Ureter (tissue), 1 donor: Measurements from ENCODE around the gene SLC6A9. TPM values are rescaled to one million over a fixed set of nuclear protein-coding genes. Genes with fewer than 3 reads are reported as not detected.
A peak's percentile ranks its signal among the peaks of the same experiment; 100 is the strongest.

ENCODE experiments used
- DNase-seq: peaks from one replicate; pipeline ENCODE4 v3.0.0-alpha.2; 2020; ENCODE audit warnings: low spot score
- total RNA-seq: library from RNA; stranded (reverse); gene quantifications from one replicate; pipeline ENCODE4 v1.2.4, GENCODE V29; 2023
- donor health status: DM: yes; HTN: yes; CAD: no.

Gene SLC6A9
- total RNA-seq, 1 donor from 2014 or later: 38.3 TPM

GRCh38 chr1:44048532-44049215 is 17.4 kb upstream of the SLC6A9 start:
- DNase-seq: no peak

- no peak for DNase-seq
These were observed 15.9 kb upstream of the SLC6A9 start for GRCh38 chr1:44047131-44047530.

DNA sequence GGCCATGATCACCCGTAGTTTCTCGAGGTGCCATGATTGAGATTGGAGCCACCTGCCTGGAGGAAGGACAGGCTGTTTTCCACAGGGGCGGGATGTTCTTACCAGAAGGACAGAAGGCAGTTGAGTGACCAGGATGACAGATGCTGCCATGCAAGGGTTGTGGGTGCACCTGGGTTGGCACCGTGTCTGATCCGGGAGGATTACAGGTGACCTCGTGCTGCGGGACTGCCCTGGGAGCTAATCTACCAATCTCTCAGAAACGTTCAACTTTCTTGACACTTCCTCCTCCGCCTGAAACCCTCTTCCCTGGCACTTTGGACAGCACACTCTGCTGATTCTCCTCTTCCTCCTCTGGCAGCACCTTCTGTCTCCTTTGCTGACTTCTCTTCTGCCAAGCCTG is 13.8 kb upstream of the SLC6A9 start:
- no peak for DNase-seq

DNA sequence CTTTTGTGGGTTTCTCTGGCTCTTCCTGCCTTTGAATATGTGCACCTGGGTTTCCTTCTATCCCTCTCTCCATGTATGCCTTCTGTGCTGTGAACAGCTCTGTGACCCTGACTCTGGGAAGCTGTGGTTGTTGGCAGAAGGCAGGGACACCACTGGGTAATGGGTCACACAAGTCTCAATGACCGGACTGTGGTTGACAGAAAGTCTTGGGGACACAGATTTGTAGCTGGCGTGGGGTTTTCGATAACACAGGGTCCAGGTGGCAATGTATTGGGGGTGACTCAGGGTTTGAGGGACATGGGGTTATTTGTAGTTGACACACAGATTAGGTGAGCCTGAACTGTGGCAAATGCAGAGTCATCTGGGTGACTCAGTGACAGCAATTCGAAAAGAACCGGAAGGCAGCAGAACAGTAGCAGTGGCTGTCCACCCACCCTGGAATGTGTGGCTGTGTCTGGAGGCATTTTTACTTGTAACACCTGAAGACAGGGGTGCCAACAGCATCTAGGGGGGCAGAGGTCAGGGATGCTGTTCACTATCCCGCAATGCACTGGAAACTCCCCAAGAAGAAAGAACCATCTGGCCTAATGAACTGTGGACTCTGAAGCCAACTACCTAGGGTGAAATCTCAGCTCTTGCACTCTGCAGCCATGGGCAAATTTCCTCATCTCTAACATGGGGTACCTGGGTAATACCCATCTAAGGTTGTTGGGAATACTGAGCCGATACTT is 13.0 kb upstream of the SLC6A9 start:
- no peak for DNase-seq

DNA sequence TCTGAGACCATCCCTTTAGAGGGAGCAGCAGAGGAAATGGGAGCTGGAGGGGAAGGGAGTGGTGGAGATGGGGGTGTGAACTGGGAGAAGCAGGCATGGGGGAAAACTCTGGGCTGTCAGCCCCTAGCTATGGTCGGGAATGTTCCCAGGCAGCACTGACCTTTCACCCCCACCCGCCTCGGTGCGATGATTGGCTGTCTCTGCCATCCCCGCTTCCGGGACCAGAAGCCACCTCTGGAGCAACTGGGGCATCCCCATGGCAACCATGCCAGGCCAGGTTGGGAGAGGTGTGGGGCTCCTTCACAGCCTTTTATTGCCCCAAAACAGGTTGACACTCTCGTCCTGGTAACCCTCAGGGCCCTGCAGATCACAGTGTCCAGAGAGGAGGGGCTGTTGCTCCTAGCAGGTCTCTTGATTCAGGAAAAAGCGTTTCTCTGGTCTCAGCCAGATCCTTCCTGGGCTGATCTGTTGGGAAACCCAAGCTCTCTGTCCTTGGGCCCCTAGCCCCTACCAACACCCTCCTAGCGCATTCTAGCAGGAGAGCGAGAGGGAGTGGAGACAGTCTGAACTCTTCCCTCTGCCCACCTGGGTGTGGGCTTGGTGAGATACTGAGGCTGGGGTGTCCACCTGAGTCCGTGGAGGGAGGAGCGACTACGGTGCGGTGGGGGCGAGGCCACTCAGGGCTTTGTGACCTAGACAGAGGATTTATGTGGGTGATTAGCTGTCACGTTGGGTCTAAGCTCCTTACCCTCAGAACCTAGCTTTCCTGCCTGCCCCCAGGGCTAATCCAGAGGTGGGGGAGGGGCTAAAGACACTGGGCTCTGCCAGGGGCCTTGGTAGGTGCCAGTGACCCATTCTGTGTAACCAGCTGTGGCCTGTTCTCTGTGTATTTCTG is 12.2 kb upstream of the SLC6A9 start:
- DNase-seq: no peak

DNA sequence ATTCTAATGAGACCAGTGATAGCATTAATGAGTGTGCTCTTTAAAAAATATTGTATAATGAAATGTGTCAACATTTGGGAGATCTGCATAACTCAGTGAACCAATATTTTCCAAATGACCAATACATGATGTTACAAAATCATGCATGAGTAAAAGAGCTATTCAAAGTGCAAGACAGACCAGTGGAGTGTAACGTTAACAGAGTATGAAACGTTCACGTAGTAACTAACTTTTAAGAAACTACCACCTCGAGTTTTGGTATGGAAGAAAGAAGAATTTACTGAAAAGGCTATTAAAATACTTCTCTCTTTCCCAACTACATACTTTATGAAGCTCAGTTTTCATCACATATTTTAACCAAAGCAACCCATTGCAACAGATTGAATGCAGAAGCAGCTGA is 9.6 kb upstream of the SLC6A9 start:
- DNase-seq: no peak

DNA sequence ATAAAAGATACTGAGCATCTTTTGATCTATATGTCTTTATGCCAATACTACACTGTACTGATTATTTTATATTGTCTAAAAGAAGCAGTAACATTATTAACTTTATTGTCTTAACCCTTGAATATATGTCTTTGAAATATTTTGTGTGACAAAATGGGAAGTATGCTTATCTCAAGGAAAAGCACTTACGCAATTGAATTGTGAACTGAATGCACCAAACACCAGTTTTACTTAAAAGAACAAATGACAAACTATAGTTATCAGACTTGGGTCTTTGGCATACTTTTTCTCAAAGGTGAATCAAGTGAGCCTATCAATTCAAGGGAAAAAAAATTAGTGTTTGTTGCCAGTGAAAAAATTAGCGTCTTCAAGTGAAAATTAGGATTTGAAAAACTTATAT is 9.2 kb upstream of the SLC6A9 start:
- DNase-seq: no peak

DNA sequence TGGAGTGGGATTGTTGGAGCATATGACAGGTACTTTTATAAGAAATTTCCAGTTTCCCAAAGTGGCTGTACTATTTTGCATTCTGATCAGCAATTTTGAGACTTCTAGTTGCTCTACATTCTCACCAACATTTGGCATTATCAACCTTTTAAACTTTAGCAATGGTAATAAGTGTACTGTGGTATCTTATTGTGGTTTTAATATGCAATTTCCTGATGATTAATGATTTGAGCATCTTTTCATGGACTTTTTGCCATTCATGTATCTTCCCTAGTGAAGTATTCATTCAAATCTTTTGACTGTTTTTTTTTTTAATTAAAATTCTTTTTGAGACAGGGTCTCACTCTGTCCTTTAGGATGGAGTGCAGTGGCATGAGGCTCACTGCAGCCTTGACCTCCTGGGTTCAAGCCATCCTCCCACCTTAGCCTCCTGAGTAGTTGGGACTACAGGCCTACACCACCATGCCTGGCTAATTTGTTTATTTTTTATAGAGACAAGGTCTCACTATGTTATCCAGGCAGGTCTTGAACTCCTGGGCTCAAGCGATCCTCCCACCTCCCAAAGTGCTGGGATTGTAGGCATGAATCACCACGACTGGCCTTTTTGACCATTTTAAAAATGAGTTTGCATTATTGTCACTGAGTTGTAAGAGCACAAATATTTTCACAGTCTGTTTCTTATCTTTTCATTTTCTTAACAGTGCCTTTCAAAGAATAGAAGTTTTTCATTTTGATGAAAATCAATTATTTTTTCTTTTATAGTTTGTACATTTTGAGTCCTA is 7.8 kb upstream of the SLC6A9 start:
- no peak for DNase-seq

GRCh38 chr1:44037154-44037553 is 5.9 kb upstream of the SLC6A9 start:
- DNase-seq: no peak

DNA sequence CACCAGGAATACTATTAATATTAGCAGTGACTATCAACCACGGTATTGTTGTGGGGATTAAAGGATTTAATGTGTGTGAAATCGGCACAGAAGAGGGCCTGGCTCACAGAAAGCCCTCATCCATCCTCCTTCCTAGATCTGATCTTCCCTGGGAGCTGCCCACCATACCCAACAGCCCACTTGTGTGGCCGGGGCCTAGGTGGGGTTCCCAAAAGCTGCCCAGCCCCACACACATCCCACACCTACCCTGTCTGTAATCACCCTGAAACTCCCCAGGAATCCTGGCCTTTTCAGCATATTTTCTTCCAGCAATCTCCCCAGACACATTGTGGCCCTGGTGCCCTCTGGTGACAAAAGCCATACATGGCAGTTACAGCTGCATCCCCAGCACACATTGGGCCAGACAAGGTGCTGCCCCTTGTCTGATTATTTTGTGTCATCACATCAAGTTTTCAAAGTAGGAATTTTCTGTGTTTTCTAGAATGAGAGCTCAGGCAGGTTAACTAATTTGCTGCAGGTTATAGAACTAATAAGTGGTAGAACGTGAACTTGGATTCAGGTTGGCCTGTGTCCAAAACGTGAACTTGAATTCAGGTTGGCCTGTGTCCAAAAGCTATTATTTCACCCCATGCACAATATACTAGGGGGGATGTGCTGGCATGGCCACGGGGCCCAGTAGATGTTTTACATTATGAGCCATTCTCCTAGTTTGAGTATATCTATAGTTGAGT is 5.3 kb upstream of the SLC6A9 start:
- DNase-seq: peak; percentile 83

DNA sequence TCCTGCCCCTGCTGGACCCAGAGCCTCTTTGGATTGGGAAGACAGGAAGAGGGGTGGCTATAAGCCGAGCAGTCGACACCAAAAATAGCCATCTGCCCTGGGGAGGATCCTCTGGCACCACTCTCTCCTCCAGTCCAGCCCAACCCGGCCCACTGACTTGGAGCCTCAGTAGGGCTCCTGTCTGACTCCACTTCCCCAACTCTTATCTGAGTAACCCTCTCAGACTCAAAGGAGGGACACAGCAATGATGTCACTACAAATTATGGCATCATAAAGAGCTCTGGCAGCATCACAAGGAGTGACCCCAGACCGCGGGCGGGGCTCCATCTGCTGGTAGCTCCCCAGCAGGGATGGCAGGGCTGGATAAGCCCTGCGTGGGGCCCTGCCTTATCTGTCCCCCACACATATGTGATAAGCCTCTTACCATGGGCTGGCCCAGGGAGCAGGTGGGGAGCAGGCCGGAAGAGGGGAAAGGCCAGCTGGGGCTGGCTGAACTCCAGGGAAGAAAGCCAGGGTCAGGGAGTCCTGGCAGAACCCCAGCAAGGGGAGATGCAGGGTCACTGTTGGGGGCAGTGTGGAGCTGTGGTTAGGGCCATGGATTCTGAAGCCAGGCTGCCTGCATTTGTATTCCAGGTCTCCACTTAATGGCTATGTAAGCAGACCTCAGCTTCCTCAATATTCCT is 4.6 kb upstream of the SLC6A9 start:
- DNase-seq: no peak

- DNase-seq: no peak
These were observed 3.9 kb upstream of the SLC6A9 start for GRCh38 chr1:44034976-44035716.

DNA sequence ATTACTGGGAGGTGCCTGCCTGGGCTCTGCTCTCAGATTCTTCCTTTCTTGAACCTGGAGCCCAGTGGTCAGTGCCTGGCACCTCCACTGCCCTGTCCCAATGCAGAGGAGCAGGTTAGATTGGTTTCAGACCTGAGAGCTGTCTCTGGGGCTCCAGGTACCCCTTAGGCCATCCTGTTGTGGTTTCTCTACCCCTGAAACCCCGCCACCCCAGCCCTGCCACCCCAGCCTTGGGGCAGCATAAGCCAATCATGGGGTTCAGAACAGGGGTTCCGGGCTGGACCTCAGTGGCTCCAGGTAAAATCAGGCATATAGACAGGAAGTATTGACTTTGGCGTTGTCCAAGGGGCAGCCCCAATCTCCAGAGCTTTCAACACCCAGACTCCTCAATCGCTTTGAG is 3.2 kb upstream of the SLC6A9 start:
- DNase-seq: no peak

GRCh38 chr1:44033756-44034155 is 2.5 kb upstream of the SLC6A9 start:
- no peak for DNase-seq

DNA sequence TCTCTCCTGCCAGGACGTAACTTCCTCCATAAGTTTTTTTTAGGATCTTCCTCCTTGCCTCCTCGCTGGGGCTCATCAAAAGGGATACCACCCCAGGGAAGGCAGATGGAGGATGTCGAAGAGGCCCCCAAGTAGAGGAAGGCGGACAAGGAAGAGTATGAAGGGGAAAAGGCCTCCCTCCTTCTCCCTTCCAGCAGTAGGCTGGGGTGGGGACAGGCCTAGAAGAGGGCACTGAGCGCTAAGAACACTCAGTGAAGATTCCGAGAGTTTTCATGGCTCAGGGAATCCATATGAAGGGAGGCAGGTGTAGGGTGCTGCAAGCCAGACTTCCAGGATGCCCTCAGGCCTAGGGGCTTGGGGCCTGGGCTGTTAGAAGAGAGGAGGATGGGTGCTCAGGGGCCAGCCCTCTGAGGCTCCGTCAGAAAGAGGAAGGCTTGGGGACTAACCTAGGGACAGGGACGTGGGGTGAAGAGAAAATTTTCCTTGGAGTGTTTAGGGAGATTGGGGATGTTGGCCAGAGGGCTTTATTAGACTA is 1.8 kb upstream of the SLC6A9 start:
- DNase-seq: no peak

- no peak for DNase-seq
These were observed 1.0 kb upstream of the SLC6A9 start for GRCh38 chr1:44032170-44032790.

- DNase-seq: peak; percentile 61
These were observed 534 bp downstream of the SLC6A9 start for GRCh38 chr1:44030605-44031251.

- DNase-seq: peak; percentile 90
These were observed 1.2 kb downstream of the SLC6A9 start for GRCh38 chr1:44029911-44030604.
